ENCODE measurements around the gene C9orf78. TPM values are rescaled to one million over a fixed set of nuclear protein-coding genes. Genes with fewer than 3 reads are reported as not detected.

Gene C9orf78
- total RNA-seq, 1 donor: 32.4 TPM

- no peak overlapping the region for H3K4me3 ChIP-seq (ENCODE audit: low read depth, low read length)
- no peak for TF ChIP-seq CTCF (IDR thresholded peaks at IDR 0.05; ENCODE audit: insufficient read depth, low read depth, low read length)
- DNase-seq (ENCODE audit: low read depth): no peak
Observed at GRCh38 chr9:129860653-129861446, 25.8 kb upstream of the C9orf78 start.

GRCh38 chr9:129858167-129858962 is 23.3 kb upstream of the C9orf78 start:
- TF ChIP-seq CTCF (IDR thresholded peaks at IDR 0.05; ENCODE audit: insufficient read depth, low read depth, low read length): no peak
- DNase-seq (ENCODE audit: low read depth): no peak
- H3K4me3 ChIP-seq (ENCODE audit: low read depth, low read length): no peak overlapping the region

- TF ChIP-seq CTCF (IDR thresholded peaks at IDR 0.05; ENCODE audit: insufficient read depth, low read depth, low read length): no peak
Observed at GRCh38 chr9:129857207-129857606, 22.1 kb upstream of the C9orf78 start.

GRCh38 chr9:129854588-129855110 is 19.6 kb upstream of the C9orf78 start:
- no peak overlapping the region for H3K4me3 ChIP-seq (ENCODE audit: low read depth, low read length)
- no peak for DNase-seq (ENCODE audit: low read depth)
- no peak for TF ChIP-seq CTCF (IDR thresholded peaks at IDR 0.05; ENCODE audit: insufficient read depth, low read depth, low read length)

More at GRCh38 chr9:129857207-129857606, 22.1 kb upstream of the C9orf78 start:
- DNase-seq (ENCODE audit: low read depth): no peak
- H3K4me3 ChIP-seq (ENCODE audit: low read depth, low read length): no peak overlapping the region

GRCh38 chr9:129853614-129854013 is 18.5 kb upstream of the C9orf78 start:
- no peak for TF ChIP-seq CTCF (IDR thresholded peaks at IDR 0.05; ENCODE audit: insufficient read depth, low read depth, low read length)
- no peak for DNase-seq (ENCODE audit: low read depth)
- no peak overlapping the region for H3K4me3 ChIP-seq (ENCODE audit: low read depth, low read length)

- no peak for TF ChIP-seq CTCF (IDR thresholded peaks at IDR 0.05; ENCODE audit: insufficient read depth, low read depth, low read length)
- no peak overlapping the region for H3K4me3 ChIP-seq (ENCODE audit: low read depth, low read length)
- DNase-seq (ENCODE audit: low read depth): no peak
Observed at GRCh38 chr9:129852579-129852978, 17.5 kb upstream of the C9orf78 start.
